ENCODE measurements around the gene PRKACA. TPM values are rescaled to one million over a fixed set of nuclear protein-coding genes. Genes with fewer than 3 reads are reported as not detected.

PRKACA gene
- total and polyA plus RNA-seq, 10 of the 15 experiments (the other 5 are each of a cell fraction or from before 2014, with no cell fraction given) = 0.53 to 68.5 (median 11.2) TPM

GRCh38 chr19:14063105-14063504, 54.5 kb downstream of the PRKACA start (continued):
- TF ChIP-seq ZBTB11 (CRISPR knock-in tag; IDR thresholded peaks at IDR 0.05) (no peak), BHLHE40 (IDR thresholded peaks at IDR 0.05; ENCODE audit: borderline replicate concordance in 1 of 2, low read depth in 2 of 2, low read length in 1 of 2) (no peak), PML (IDR thresholded peaks at IDR 0.05; ENCODE audit: low read length) (no peak), GATAD2B (conservative IDR thresholded peaks at IDR 0.05; ENCODE audit: low read depth) (no peak), RAD21 (IDR thresholded peaks at IDR 0.05; ENCODE audit: insufficient read depth, low read depth, low read length) (no peak)

GRCh38 chr19:14062558-14062855, 55.1 kb downstream of the PRKACA start:
- SMC1A ChIA-PET (ENCODE audit: uncharacterized antibody, unreplicated experiment) = no interaction called here
- Histone ChIP-seq H3K79me2 (ENCODE audit: control insufficient read depth, insufficient read depth, low read length) (no peaks in the 10 kb centered on the region), H3K4me3 (no peak overlapping the region), H4K20me1 (ENCODE audit: control insufficient read depth, insufficient read depth) (no peaks in the 10 kb centered on the region; the same call in 1 of the 2 replicates), H3K4me1 (ENCODE audit: control insufficient read depth, insufficient read depth, low read length) (no peaks in the 10 kb centered on the region), H3K27me3 (replicated peaks in 1 of 2; ENCODE audit: control insufficient read depth in 2 of 2, insufficient read depth in 2 of 2, low read length in 1 of 2) (peaks cover 0 to 6% of the 10 kb centered on the region in 2 experiments; a peak in 3 of 4 replicates), H3K36me3 (ENCODE audit: control insufficient read depth in 2 of 2, insufficient read depth in 2 of 2, low read length in 1 of 2) (no peaks in the 10 kb centered on the region), H2AFZ (ENCODE audit: control insufficient read depth, low read depth, low read length) (no peak overlapping the region), H3K4me2 (ENCODE audit: control insufficient read depth, insufficient read depth) (no peak overlapping the region), H3K9me3 (replicated peaks; ENCODE audit: control insufficient read depth, insufficient read depth, low read length) (no peaks in the 10 kb centered on the region), H3K9ac (ENCODE audit: control insufficient read depth, insufficient read depth, low read length) (no peak overlapping the region), H3K27ac (ENCODE audit: control insufficient read depth, insufficient read depth) (no peak overlapping the region)
- POLR2A ChIA-PET = no interaction called here
- CTCF ChIA-PET = interaction anchor here (1.3 kb wide), 1 partner anchor 9 kb away, joined by 3 read pairs; no protein-coding TSS in a partner anchor
- TF ChIP-seq IRF5 (IDR thresholded peaks at IDR 0.05; ENCODE audit: borderline replicate concordance) (no peak), JUNB (IDR thresholded peaks at IDR 0.05) (no peak), BACH1 (IDR thresholded peaks at IDR 0.05; ENCODE audit: borderline replicate concordance) (no peak)
- no peak for FAIRE-seq
- BruUV-seq (replicated peaks) = no TSS peak
- in situ Hi-C loops (cut with MboI) (loop anchor here (25.0 kb wide), 1 partner anchor 775 kb away; no protein-coding TSS in a partner anchor), intact Hi-C loops (cut with micrococcal nuclease; ENCODE audit: unreplicated experiment) (no loop called here)
- DNase-seq (ENCODE audit: low read depth, low spot score) = no peak
- WGBS (ENCODE audit: insufficient coverage, insufficient replicate concordance, low lambda C conversion rate, missing lambda C conversion rate) = 33% methylated on average over 5 of the region's 5 CpGs
- no peak for ATAC-seq
- RAD21 ChIA-PET (ENCODE audit: unreplicated experiment) = no interaction called here

All from GM12878 (cell line).